ENCODE data around the gene MBD3L4.

- TF ChIP-seq TAF1 (IDR thresholded peaks at IDR 0.05; ENCODE audit: borderline replicate concordance, insufficient read depth, low read length) = no peak
- TF ChIP-seq SIN3A (IDR thresholded peaks at IDR 0.05; ENCODE audit: borderline replicate concordance, insufficient read depth, low read length) = 0 out of 2 replicates have a peak, but pooled peaks have one; percentile 11
Measured at GRCh38 chr19:7069904-7070226, 29.9 kb upstream of the MBD3L4 start.

Measured in PFSK-1 (cell line).